HG03097 (cell line): ENCODE data around the gene ANKRD18B.
"Not testable (repeated sequence)": the region's sequence is repeated elsewhere in the genome, so short reads cannot be mapped to it uniquely, and the experiment has no call there.

ENCODE experiments used
- ATAC-seq: cut with Tn5 transposase; IDR thresholded peaks from one replicate; pipeline ENCODE4 v1.9.1; 2021; ENCODE audit not compliant: unreplicated experiment, low FRiP score

ANKRD18B gene

DNA sequence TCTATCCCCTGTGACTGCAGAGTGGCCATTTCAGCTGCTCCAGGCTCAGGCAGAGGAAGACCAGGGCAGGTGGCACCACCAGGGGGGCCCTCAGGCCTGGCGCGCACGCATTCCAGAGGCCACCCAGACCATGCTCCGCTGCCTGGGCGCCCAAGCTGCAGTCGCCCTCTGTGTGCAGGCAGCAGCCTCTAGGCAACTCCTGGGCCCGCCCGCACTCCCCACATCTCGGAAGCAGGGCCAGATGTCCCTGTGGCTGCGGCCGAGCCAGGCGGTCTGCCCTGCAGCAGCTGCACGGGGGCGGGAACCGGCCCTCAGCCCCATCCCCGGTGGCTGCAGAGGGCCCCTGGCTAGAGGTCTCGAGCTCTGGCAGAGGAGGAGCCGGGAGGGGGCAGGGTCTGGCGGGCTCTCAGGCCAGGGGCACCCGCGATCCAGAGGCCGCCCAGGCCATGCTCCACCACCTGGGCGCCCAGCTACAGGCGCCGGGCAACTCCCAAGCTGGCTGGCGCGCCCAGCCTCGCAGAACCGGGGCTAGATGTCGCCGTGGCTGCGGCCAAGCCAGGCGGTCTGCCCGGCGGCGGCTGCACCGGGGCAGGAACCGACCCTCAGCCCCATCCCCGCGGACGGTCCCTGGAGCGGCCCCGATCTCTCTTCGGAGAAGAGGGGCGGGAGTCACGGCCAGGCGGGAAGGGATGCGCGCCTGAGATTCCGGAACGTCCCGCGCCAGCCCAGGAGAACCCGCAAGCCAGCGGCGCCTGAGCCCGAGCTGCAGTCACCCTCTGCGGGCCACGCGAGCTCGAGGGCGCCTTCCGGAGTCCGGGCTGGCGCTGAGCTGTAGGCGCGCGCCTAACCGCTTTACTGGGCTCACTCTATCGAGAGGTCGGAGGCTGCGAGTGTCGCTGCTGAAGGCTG lies at the start of gene ANKRD18B:
TSS of gene ANKRD18B (plus strand) at position 855 of the 909 bp plus-strand sequence. CDS start 239 bp downstream, outside the sequence.
- ATAC-seq: not testable (repeated sequence)

DNA sequence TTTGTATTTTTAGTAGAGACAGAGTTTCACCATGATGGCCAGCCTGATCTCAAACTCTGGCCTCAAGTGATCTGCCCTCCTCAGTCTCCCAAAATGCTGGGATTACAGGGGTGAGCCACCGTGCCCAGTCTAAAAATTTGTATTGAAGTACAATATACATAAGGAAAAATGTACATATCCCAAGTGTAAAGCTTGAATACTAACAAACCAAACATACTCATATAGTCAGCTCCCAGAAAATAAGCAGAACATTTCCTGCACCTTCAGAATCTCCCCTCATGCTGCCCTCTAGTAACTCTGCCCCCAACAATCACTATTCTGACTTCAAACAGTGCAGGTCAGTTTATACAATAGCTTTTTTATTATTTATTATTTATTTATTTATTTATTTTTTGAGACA lies 48.7 kb upstream of the ANKRD18B start:
- ATAC-seq: no peak

DNA sequence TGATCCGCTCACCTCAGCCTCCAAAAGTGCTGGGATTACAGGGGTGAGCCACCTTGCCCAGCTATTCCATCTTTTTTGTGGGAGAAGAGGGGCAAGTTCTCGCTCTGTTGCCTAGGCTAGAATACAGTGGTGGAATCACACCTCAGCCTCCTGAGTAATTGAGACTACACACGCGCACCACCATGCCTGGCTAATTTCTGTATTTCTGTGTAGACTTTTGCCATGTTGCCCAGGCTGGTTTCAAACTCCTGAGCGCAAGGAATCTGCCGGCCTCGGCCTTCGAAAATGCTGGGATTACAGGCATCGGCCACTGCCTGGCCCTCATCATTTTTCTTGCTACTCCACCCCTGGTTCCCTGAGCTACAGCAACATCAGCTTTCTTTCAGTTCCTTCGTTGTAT lies 47.5 kb upstream of the ANKRD18B start:
- ATAC-seq: no peak

DNA sequence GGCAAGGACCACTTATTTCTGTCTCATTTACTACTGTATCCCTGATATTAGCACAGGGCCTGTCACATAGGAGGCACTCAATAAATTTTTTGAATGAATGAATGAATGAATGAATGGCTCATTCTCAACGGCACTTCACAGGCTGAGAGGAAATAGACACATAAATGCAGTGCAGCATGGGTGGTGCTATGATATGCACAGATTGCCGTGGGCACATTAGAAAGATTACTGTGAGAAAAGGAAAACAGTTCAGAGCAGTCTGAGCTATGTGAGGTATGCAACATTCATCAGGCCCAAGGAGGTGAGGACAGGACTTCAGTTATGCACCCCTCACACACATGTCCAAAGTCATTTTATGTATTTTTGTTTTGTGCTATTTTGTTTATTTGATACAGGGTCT lies 43.9 kb upstream of the ANKRD18B start:
- ATAC-seq: no peak

DNA sequence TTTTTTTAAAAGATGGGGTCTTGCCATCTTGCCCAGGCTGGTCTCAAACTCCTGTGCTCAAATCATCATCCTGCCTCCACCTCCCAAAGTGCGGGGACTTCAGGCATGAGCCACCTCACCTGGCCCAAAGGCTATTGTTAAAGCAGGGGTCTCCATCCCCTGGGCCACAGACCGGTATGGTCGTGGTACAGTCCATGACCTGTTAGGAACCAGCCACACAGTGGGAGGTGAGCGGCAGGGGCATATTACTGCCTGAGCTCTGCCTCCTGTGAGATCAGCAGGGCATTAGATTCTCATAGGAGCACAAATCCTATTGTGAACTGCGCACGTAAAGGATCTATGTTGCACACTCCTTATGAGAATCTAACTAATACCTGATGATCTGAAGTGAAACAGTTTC lies 43.1 kb upstream of the ANKRD18B start:
- ATAC-seq: no peak

DNA sequence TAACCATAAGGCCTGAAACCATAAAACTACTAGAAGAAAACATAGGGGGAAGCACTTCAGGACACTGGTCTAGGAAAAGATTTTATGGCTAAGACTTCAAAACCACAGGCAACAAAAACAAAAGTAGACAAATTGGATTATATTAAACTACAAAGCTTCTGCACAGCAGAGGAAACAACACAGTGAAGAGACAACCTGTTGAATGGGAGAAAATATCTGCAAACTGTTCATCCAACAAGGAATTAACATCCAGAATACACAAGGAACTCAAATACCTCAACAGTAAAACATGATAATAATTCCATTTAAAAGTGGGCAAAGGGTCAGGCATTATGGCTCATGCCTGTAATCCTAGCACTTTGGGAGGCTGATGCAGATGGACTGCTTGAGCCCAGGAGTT lies 38.7 kb upstream of the ANKRD18B start:
- not testable (repeated sequence) for ATAC-seq

DNA sequence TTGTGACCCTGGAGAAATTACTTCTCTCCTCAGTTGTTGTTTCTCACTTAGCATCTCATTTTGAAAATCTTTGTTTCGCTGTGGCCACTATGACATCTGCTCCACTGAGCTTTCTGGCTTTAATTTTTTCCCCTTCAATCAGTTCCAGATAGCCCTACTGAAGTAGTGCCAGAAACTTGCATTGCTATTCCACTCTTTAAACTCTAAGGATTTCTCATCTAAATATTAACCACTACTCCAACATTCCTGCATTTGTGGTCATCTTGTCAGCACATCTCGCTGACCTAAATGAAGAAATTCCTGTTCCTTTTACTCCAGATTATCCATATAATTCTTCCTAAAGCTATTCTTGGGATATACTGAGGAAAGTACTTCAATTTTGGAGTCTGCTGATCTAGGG lies 35.0 kb upstream of the ANKRD18B start:
- no peak for ATAC-seq

DNA sequence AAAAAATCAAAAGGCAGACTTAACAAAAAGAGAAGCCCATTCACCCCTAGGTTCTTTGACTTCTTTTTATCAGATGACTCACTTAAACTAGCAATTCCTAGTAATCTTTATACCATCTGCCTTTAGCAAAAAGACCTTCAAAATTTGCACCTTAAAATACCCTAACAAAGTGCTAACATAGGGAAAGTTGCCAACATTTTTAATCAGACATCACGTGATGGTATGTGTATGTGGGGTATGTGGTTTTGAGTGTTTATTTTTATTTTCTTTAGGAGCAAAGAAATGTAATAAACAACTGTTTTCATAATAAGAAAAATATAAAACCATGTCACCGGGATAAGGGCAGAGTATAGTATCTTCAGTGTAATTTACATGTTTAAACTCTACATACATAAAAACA lies 30.2 kb upstream of the ANKRD18B start:
- ATAC-seq: not testable (repeated sequence)

DNA sequence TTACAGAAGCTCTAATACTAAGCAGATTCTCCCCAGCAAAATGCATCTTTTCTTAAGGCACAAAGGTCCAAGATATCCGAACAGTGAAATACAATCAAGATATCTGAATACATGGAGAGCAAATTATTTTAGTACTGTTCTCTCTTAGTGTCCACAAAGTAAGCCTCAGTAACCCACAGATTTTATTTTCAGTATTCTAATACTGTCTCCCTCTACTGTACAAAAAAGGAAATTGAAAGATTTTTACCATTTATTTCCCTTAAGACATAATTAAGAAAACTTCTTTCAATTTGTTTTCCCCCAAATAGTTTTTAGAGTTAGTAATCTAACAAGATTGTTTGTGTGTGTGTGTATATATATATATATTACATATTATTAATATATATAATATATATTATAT lies 25.7 kb upstream of the ANKRD18B start:
- ATAC-seq: no peak

DNA sequence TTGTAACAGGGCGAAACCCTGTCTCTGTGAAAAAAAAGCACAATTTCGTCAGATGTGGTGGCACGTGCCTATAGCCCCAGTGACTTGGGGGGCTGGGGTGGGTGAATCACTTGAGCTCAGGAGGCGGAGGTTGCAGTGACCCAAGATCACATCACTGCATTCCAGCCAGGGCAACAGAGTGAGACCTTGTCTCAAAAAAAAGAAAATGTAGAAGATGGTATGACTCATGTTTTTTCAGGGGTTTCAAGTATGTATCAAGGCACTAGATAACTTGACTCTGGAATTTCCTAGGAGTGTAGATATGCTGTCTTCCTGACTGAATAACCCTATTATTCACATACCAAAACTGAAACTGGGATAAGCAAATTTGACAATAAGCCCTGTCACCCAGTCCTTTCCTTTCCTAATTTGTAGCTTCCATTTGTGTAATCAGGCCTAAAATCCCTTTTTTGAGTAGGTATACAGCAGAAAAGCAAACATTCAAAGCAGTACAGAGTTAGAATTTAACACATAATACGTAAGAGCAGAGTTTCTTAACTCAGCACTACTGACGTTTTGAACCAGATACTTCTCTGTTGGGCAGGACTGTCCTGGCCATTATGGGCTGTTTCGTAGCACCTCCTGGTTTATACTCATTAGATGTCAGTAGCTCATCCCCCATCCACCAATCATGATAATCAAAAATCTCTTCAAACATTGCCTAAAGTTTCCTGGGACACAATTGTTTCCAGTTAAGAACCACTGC lies 17.3 kb upstream of the ANKRD18B start:
- ATAC-seq: no peak

DNA sequence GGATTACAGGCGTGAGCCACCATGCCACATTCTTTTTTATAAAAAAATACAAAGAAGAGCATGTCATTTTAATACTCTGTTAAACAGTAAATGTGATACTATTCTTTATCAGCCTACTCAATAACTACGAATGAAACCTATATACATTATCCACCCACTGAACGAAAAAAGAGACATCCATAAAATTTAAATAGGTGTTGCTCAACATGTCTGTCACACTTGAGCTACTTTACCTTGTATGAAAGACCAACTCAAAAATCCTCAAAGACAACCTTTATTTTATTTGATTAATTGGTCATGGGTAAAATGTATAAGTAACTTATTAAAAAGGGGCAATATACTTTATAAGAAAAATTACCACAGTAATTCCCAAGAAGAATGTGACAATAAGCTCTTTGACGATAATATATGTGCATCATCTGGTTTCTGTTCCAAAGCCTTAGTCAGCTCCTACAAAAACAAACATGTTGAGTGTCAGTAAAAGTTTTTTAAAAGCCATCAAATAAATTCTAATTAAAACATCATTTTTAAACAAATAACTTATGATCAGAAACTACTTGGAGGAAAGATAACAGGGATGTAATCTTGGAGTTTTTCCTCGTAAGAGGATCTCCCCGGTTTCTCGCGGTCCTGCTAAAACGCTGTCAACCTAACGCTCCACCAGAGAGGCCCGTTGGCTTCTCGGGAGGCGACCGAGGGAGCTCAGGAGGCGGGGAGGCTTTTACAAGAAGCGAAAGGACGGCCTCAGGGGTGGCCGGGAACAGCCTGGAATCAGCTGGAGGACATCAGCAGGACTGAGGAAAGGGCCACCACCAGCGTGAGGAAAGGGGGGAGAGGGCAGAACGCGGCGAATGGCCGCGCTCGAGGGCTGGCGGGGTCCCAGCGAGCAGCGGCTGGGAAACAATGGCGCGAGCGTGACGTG lies 13.5 kb upstream of the ANKRD18B start:
- no peak for ATAC-seq

DNA sequence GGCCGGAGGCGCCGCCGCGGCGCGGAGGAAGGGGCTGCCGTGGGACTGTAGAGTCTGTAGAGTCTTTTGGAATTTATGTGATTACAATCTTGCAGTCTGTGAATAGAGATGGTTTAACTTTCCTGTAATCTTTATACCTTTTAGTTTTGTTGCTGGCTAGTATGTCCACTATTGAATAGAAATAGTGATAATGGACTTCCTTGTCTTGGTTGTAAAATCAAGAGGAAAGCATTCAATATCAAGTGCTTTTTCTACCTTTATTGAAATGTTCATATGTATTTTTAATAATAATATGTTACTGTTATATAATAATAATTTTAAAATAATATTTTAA lies 12.9 kb upstream of the ANKRD18B start:
- not testable (repeated sequence) for ATAC-seq

DNA sequence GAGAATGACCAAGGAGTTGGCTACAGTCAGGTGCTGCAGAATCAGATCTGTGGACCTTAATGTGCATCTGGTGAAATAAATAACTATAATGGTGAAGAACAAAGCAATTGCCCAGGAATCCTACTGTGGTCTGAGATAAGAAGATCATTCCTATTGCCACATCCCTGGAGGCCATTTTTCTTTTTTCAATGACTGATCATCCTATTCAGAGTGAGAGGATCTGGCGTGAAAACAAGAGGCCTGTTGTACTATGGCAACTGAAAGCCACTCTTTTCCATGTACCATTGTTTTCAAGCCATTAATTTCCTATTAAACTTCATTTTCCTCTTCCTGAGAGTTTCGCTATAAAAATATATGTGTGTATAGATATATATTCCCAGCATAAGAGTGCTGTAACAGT lies 11.5 kb upstream of the ANKRD18B start:
- ATAC-seq: not testable (repeated sequence)

DNA sequence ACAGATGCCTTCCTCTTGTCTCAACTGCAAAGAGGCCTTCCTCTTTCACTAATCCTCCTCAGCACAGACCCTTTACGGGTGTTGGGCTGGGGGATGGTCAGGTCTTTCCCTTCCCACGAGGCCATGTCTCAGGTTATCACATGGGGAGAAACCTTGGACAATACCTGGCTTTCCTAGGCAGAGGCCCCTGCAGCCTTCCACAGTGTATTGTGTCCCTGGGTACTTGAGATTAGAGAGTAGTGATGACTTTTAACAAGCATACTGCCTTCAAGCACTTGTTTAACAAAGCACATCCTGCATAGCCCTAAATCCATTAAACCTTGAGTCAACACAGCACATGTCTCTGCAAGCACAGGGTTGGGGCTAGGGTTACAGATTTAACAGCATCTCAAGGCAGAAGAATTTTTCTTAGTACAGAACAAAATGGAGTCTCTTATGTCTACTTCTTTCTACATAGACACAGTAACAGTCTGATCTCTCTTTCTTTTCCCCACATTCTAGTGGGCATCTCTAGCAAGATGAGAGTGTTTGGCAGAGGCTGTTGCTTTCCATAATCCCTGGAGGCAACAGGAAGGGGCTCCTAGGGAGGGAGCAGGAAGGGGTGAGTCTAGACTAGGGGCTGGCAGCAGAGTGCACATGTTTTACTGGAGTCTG lies 8.6 kb upstream of the ANKRD18B start:
- not testable (repeated sequence) for ATAC-seq

DNA sequence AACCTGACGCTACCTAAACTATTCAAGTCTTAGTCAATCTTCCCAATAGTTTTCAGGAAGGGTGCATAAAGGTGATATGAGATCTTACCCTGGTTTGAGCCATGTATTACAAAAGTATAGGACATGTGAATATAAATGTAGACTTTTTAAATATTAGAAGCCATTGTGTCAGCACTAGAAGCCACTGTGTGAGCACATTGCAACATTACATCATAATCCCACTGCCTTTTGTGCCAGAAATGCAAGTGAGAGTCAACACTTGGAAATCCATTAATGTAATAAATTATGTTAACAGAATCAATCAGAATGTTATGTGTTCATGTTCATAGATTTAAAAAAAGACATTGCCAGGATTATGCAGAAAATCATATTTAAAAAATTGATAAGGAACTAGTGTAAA lies 7.7 kb upstream of the ANKRD18B start:
- ATAC-seq: not testable (repeated sequence)

DNA sequence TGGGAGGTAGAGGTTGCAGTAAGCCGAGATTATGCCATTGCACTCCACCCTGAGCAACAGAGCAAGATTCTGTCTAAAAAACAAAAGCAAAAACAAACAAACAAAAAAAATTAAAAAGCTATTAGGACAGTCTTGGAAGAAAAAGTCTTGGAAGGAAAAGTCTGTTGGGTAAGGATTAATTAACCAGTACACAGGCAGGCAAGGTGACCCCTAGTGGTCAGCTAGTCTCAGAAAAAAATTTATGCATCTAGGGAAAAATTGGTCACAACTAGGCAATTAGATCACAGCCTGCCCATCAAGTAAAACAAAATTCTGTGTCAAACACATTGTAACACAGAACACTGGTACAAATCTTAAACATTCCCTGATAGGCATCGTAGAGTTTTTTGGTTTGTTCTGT lies 6.7 kb upstream of the ANKRD18B start:
- ATAC-seq: no peak

DNA sequence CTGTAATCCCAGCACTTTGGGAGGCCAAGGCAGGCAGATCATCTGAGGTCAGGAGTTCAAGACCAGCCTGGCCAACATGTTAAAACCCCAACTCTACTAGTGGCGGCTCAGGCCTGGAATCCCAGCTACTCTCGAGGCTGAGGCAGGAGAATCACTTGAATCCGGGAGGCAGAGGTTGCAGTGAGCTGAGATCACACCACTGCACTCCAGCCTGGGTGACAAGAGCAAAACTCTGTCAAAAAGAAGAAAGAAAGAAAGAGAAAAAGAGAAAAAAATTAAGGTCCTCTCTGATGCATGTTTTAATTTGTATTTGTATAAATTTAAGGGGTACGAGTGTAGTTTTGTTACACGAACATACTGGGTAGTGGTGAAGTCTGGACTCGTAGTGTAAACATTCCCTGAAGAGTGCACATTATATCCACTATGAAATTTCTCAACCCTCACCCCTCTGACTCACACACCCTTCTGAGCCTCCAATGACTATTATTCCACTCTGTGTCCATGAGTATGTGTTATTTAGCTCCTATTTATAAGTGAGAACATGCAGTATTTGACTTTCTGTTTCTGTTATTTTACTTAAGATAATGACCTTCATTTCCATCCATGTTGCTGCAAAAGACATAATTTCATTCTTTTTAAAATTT lies 6.0 kb upstream of the ANKRD18B start:
- not testable (repeated sequence) for ATAC-seq

DNA sequence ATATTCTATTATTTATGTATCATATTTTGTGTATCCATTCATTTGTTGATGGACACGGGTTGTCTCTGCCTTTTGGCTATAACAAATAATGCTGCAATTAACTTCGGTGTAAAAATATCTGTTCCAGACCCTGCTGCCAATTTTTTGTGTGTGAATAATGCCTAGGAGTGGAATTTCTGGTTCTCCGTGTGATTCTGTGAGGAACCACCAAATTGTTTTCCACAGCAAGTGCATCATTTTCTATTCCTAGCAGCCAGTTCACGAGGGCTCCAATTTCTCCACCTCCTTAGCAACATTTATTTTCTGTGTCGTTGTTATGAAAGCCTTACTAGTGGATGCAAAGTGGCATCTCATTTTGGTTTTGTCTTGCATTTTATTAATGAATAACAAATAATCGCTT lies 2.2 kb upstream of the ANKRD18B start:
- ATAC-seq: not testable (repeated sequence)

DNA sequence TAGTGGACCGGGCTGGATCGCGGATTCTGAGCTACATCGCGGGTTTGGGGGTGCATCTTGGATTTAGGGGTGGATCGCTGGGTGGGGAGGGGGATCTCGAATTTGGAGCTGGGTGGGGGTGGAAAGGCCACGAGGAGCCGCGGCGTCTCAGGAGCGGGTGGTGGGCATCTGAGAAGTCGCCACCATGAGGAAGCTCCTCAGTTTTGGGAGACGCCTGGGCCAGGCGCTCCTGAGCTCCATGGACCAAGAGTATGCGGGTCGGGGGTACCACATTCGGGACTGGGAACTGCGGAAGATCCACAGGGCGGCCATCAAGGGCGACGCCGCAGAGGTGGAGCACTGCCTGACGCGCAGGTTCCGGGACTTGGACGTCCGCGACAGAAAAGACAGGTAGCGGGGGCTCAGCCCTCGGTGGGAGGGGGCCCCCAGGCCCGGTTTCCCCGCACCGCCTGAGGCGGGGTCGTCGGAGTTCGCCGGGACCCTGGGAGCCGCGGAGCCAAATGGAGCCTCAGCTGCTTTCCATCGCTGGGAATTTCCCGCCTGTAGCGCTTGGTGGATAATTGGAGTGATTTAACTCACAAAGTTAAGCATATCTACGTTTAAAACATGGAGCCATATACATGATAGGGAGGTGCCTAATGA lies 376 bp downstream of the ANKRD18B start:
- ATAC-seq: no peak
